Measurements from ENCODE around the gene PDXK. TPM values are rescaled to one million over a fixed set of nuclear protein-coding genes. Genes with fewer than 3 reads are reported as not detected.

PDXK gene
- total and polyA plus RNA-seq, 2 experiments from 2014 or later, result 68.0 to 89.7 TPM

DNA sequence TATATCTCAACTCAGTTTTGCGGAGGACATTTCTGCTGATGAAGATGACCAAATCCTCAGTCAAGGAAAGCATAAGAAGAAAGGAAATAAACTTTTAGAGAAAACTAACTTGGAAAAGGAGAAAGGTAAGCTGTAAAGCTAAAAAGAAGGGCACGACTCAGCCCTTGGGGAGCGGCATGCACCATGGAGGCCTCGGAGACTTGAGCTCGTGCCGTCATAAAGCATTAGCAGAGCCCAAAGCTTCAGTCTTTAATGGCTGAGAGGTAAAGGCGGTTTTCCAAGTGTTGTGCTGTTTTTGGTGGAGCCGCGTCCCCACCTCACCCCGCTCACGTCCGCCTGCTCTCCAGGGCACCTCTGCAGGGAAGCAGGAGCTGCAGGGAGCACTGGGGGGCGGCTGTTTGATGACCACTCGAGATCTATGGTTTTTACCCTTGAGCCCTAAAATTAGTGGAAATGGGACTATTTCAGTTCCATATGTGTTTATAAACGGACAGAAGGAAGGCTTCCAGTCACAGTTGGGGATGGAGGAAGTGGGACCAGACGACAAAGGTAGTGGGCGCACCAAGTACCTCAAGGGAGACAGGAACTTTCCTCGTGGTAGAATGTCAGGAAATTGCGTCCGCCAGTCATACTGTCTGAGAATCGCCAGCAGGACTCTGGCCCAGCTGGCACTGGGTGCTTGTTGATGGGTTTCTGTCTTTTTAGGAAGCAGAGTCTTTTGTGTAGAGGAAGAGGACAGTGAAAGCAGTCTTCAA, 31.9 kb upstream of the PDXK start:
- WGBS, 2 experiments (ENCODE audit: low coverage in 1 of 2, low lambda C conversion rate in 2 of 2, missing lambda C conversion rate in 2 of 2), result 94 to 95% methylated on average over 21 of the region's 21 CpGs
- in situ Hi-C loops (cut with MboI), result no loop called here
- H3K27ac ChIP-seq, result no peak overlapping the region
- no peaks in the 10 kb centered on the region for H3K9me3 ChIP-seq (ENCODE audit: low read depth)
- H3K79me2 ChIP-seq (ENCODE audit: insufficient read depth), result no peaks in the 10 kb centered on the region
- TF ChIP-seq EZH2 (IDR thresholded peaks at IDR 0.05; ENCODE audit: insufficient read depth, poor library complexity, severe bottlenecking) (no peak), EZH2phosphoT487 (IDR thresholded peaks at IDR 0.05; ENCODE audit: insufficient read depth, low read depth) (no peak)
- H3K4me2 ChIP-seq (ENCODE audit: unreplicated experiment), result no peak overlapping the region
- no peaks in the 10 kb centered on the region for H3K27me3 ChIP-seq (replicated peaks; ENCODE audit: insufficient read depth)
- H3K4me3 ChIP-seq, result no peak overlapping the region
- H2AFZ ChIP-seq, result no peak overlapping the region
- no peaks in the 10 kb centered on the region for H4K20me1 ChIP-seq (ENCODE audit: insufficient read depth)
- H3K9ac ChIP-seq, result no peak overlapping the region
- no peaks in the 10 kb centered on the region for H3K9me2 ChIP-seq (ENCODE audit: insufficient read depth)
- DNase-seq, result no peak
- H3K4me1 ChIP-seq (ENCODE audit: insufficient read depth), result no peaks in the 10 kb centered on the region
- H3K36me3 ChIP-seq (ENCODE audit: low read depth), result peaks cover 13% of the 10 kb centered on the region
- no peaks in the 10 kb centered on the region for H3F3A ChIP-seq (ENCODE audit: insufficient read depth)

- TF ChIP-seq EZH2 (IDR thresholded peaks at IDR 0.05; ENCODE audit: insufficient read depth, poor library complexity, severe bottlenecking), result no peak
- no peak for TF ChIP-seq EZH2phosphoT487 (IDR thresholded peaks at IDR 0.05; ENCODE audit: insufficient read depth, low read depth)
- WGBS, 2 experiments (ENCODE audit: low coverage in 1 of 2, low lambda C conversion rate in 2 of 2, missing lambda C conversion rate in 2 of 2), result 94 to 98% methylated on average over 26 of the region's 27 CpGs
- DNase-seq, result no peak
- no peak overlapping the region for H3K4me3 ChIP-seq
- no peaks in the 10 kb centered on the region for H3K9me3 ChIP-seq (ENCODE audit: low read depth)
- H3F3A ChIP-seq (ENCODE audit: insufficient read depth), result no peaks in the 10 kb centered on the region
- no peak overlapping the region for H3K27ac ChIP-seq
- in situ Hi-C loops (cut with MboI), result no loop called here
- no peaks in the 10 kb centered on the region for H3K4me1 ChIP-seq (ENCODE audit: insufficient read depth)
- no peaks in the 10 kb centered on the region for H4K20me1 ChIP-seq (ENCODE audit: insufficient read depth)
- H3K4me2 ChIP-seq (ENCODE audit: unreplicated experiment), result no peak overlapping the region
- no peaks in the 10 kb centered on the region for H3K9me2 ChIP-seq (ENCODE audit: insufficient read depth)
- H2AFZ ChIP-seq, result no peak overlapping the region
- H3K79me2 ChIP-seq (ENCODE audit: insufficient read depth), result no peaks in the 10 kb centered on the region
- no peak overlapping the region for H3K9ac ChIP-seq
- no peaks in the 10 kb centered on the region for H3K27me3 ChIP-seq (replicated peaks; ENCODE audit: insufficient read depth)
- H3K36me3 ChIP-seq (ENCODE audit: low read depth), result peaks cover 13% of the 10 kb centered on the region
These were observed 31.1 kb upstream of the PDXK start for GRCh38 chr21:43687566-43688399.

DNA sequence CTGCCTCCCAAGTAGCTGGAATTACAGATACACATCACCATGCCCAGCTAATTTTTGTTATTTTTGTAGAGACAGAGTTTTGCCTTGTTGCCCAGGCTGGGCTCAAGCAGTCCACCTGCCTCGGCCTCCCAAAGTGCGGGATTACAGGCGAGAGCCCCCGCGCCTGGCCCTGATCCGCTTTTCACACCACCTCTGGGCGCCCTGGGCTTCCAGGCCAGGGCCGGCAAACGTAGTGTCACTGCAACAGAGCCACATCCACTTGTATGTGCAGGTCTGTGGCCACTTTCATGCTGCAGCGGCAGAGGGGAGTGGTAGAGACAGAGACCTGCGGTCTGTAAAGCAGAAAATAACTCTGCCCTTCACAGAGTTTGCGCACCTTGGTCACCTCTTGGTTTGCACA, 30.0 kb upstream of the PDXK start:
- Histone ChIP-seq H3K4me3 (no peak overlapping the region), H3K4me1 (ENCODE audit: insufficient read depth) (no peaks in the 10 kb centered on the region), H3K9ac (no peak overlapping the region), H3K27me3 (replicated peaks; ENCODE audit: insufficient read depth) (no peaks in the 10 kb centered on the region), H3K9me3 (ENCODE audit: low read depth) (no peaks in the 10 kb centered on the region), H3F3A (ENCODE audit: insufficient read depth) (no peaks in the 10 kb centered on the region), H3K4me2 (ENCODE audit: unreplicated experiment) (no peak overlapping the region), H3K27ac (no peak overlapping the region), H3K79me2 (ENCODE audit: insufficient read depth) (no peaks in the 10 kb centered on the region), H2AFZ (no peak overlapping the region), H4K20me1 (ENCODE audit: insufficient read depth) (no peaks in the 10 kb centered on the region), H3K9me2 (ENCODE audit: insufficient read depth) (no peaks in the 10 kb centered on the region), H3K36me3 (ENCODE audit: low read depth) (peaks cover 13% of the 10 kb centered on the region)
- in situ Hi-C loops (cut with MboI), result no loop called here
- TF ChIP-seq EZH2phosphoT487 (IDR thresholded peaks at IDR 0.05; ENCODE audit: insufficient read depth, low read depth), result no peak
- WGBS, 2 experiments (ENCODE audit: low coverage in 1 of 2, low lambda C conversion rate in 2 of 2, missing lambda C conversion rate in 2 of 2), result 95 to 98% methylated on average over 12 of the region's 12 CpGs
- DNase-seq, result no peak

- peaks cover 13% of the 10 kb centered on the region for H3K36me3 ChIP-seq (ENCODE audit: low read depth)
- 92 to 96% methylated on average over 32 of the region's 32 CpGs for WGBS, 2 experiments (ENCODE audit: low coverage in 1 of 2, low lambda C conversion rate in 2 of 2, missing lambda C conversion rate in 2 of 2)
- no peaks in the 10 kb centered on the region for H3F3A ChIP-seq (ENCODE audit: insufficient read depth)
- H3K9me3 ChIP-seq (ENCODE audit: low read depth), result no peaks in the 10 kb centered on the region
- H3K79me2 ChIP-seq (ENCODE audit: insufficient read depth), result no peaks in the 10 kb centered on the region
- H3K4me1 ChIP-seq (ENCODE audit: insufficient read depth), result no peaks in the 10 kb centered on the region
- TF ChIP-seq EZH2phosphoT487 (IDR thresholded peaks at IDR 0.05; ENCODE audit: insufficient read depth, low read depth) (no peak), EZH2 (IDR thresholded peaks at IDR 0.05; ENCODE audit: insufficient read depth, poor library complexity, severe bottlenecking) (no peak)
- no peaks in the 10 kb centered on the region for H4K20me1 ChIP-seq (ENCODE audit: insufficient read depth)
- DNase-seq, result no peak
- no peak overlapping the region for H3K27ac ChIP-seq
- no peak overlapping the region for H2AFZ ChIP-seq
- H3K9ac ChIP-seq, result no peak overlapping the region
- H3K9me2 ChIP-seq (ENCODE audit: insufficient read depth), result no peaks in the 10 kb centered on the region
- no peak overlapping the region for H3K4me2 ChIP-seq (ENCODE audit: unreplicated experiment)
- H3K4me3 ChIP-seq, result no peak overlapping the region
- H3K27me3 ChIP-seq (replicated peaks; ENCODE audit: insufficient read depth), result no peaks in the 10 kb centered on the region
- in situ Hi-C loops (cut with MboI), result no loop called here
These were observed 29.2 kb upstream of the PDXK start for GRCh38 chr21:43689556-43690337.

All from GM23248 (cell line).